HG03135 (cell line): ENCODE measurements around the gene CIAPIN1.

Experiments
- ATAC-seq: cut with Tn5 transposase; IDR thresholded peaks from one replicate; pipeline ENCODE4 v1.9.1; 2021; ENCODE audit warnings: mild to moderate bottlenecking, moderate library complexity; ENCODE audit not compliant: unreplicated experiment

The CIAPIN1 gene

DNA sequence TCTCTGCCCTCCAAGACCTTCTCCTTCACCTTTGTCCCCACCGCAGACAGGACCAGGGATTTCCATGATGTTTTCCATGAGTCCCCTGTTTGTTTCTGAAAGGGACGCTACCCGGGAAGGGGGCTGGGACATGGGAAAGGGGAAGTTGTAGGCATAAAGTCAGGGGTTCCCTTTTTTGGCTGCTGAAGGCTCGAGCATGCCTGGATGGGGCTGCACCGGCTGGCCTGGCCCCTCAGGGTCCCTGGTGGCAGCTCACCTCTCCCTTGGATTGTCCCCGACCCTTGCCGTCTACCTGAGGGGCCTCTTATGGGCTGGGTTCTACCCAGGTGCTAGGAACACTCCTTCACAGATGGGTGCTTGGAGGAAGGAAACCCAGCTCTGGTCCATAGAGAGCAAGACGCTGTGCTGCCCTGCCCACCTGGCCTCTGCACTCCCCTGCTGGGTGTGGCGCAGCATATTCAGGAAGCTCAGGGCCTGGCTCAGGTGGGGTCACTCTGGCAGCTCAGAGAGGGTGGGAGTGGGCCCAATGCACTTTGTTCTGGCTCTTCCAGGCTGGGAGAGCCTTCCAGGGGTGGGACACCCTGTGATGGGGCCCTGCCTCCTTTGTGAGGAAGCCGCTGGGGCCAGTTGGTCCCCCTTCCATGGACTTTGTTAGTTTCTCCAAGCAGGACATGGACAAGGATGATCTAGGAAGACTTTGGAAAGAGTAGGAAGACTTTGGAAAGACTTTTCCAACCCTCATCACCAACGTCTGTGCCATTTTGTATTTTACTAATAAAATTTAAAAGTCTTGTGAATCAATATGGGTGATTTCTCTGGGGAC is 62.7 kb downstream of the CIAPIN1 start:
- ATAC-seq, result no peak

DNA sequence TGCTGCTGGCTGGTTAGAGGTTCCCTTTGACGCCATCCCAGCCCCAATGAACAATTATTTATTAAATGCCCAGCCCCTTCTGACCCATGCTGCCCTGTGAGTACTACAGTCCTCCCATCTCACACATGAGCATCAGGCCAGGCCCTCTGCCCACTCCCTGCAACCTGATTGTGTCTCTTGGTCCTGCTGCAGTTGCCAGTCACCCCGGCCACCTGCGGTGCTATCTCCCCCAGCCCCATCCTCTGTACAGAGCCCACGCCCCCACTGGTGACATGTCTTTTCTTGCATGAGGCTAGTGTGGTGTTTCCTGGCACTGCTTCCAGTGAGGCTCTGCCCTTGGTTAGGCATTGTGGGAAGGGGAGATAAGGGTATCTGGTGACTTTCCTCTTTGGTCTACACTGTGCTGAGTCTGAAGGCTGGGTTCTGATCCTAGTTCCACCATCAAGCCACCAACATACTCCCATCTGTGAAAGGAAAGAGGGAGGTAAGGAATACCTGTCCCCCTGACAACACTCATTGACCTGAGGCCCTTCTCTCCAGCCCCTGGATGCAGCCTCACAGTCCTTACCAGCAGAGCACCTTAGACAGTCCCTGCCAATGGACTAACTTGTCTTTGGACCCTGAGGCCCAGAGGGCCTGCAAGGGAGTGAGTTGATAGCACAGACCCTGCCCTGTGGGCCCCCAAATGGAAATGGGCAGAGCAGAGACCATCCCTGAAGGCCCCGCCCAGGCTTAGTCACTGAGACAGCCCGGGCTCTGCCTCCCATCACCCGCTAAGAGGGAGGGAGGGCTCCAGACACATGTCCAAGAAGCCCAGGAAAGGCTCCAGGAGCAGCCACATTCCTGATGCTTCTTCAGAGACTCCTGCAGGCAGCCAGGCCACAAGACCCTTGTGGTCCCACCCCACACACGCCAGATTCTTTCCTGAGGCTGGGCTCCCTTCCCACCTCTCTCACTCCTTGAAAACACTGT is 63.6 kb downstream of the CIAPIN1 start:
- no peak for ATAC-seq

DNA sequence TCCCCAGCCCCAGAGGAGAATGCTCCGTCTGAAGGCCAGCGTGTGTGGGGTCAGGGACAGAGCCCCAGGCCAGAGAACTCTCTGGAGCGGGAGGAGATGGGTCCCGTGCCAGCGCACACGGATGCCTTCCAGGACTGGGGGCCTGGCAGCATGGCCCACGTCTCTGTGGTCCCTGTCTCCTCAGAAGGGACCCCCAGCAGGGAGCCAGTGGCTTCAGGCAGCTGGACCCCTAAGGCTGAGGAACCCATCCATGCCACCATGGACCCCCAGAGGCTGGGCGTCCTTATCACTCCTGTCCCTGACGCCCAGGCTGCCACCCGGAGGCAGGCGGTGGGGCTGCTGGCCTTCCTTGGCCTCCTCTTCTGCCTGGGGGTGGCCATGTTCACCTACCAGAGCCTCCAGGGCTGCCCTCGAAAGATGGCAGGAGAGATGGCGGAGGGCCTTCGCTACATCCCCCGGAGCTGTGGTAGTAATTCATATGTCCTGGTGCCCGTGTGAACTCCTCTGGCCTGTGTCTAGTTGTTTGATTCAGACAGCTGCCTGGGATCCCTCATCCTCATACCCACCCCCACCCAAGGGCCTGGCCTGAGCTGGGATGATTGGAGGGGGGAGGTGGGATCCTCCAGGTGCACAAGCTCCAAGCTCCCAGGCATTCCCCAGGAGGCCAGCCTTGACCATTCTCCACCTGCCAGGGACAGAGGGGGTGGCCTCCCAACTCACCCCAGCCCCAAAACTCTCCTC is 64.5 kb downstream of the CIAPIN1 start:
- no peak for ATAC-seq

DNA sequence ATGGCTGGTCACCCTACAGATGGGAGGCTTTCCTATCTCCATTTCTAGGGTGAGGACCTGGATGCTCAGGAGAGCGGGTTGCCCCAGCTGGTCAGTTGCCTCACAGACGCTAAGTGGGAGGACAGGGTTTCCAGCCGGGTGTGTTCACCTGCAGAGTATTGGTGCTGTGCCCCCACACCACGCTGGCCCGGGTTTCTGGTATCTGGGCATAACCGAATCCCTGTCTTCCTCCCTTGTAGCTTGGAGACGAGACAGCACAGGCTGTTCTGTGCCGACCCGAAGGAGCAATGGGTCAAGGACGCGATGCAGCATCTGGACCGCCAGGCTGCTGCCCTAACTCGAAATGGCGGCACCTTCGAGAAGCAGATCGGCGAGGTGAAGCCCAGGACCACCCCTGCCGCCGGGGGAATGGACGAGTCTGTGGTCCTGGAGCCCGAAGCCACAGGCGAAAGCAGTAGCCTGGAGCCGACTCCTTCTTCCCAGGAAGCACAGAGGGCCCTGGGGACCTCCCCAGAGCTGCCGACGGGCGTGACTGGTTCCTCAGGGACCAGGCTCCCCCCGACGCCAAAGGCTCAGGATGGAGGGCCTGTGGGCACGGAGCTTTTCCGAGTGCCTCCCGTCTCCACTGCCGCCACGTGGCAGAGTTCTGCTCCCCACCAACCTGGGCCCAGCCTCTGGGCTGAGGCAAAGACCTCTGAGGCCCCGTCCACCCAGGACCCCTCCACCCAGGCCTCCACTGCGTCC is 65.2 kb downstream of the CIAPIN1 start:
- ATAC-seq, result no peak

DNA sequence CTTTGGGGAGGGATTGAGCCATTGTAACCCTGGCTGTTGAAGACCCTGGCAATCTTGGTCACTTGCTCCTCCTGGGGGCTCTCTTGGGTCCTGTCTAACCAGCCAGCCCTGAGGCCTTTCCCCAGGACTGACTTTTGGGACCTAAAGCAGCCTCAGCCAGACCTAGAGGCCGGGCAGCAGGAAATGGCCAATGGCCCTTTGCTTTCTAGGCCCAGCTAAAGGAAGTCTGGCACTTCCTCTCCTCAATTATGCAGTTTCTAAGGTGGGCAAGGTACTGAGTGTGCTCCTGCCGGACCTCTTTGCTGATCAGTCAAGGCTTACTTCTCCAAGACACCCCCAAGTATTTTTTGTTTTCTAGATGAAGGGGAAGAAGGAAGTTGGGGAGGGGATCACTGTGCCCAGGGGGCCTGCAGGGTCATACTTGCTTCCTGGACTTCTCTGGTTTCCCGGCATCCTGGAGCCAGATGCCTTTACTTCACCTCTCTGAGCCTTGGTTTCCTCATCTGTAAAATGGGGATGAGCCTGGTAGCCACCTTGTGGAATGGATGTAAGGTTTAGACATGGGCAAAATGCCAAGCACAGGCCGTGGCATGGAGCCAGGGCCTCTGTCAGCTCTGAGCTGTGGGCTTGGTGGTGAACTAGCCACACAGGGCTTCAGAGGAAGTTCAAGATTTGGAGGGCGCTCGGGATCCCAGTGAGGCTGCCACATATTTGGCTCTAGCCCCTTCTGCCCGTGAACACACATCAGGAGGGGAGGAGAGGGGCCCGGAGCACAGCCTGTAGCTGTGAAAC is 66.3 kb downstream of the CIAPIN1 start:
- no peak for ATAC-seq

DNA sequence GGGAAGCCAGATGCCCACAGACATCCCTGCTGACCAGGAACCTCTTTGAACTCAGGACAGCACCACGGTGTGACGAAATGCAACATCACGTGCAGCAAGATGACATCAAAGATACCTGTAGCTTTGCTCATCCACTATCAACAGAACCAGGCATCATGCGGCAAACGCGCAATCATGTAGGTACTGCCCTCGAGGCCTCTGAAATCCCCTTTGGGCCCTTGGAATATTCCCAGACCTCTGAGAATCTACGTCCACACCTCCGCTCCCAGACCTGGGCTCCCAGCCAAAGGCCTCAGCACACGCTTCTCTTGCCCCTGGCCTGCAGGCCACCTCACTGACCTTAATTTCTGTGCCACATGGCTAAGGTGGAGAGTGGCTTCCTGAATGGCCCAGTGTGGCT is 67.6 kb downstream of the CIAPIN1 start:
- no peak for ATAC-seq
